Neural progenitor cell (in vitro differentiated cells): Measurements from ENCODE around the gene RRN3. TPM values are rescaled to one million over a fixed set of nuclear protein-coding genes. Genes with fewer than 3 reads are reported as not detected.
"Not testable (repeated sequence)": the region's sequence is repeated elsewhere in the genome, so short reads cannot be mapped to it uniquely, and the experiment has no call there.

Experiments used
- DNase-seq: peaks from one replicate; pipeline ENCODE4 v3.0.0-alpha.2; 2016; ENCODE audit warnings: low spot score
- H2AFZ ChIP-seq: fragments of 200-600 bp; sonication (generic); replicated peaks from 2 replicates; pipeline ENCODE4 v1.6.1; 2016; ENCODE audit warnings: antibody characterized with exemption
- H3F3A ChIP-seq: fragments of 200-600 bp; sonication (generic); 2 replicates; pipeline ENCODE4 v1.6.1; 2016; ENCODE audit warnings: antibody characterized with exemption, low read depth
- H3K27ac ChIP-seq: fragments of 200-600 bp; sonication (generic); 2 replicates; pipeline ENCODE4 v1.5.1; 2016; ENCODE audit warnings: mild to moderate bottlenecking
- H3K27me3 ChIP-seq: fragments of 200-600 bp; sonication (generic); 2 replicates; pipeline ENCODE4 v1.6.1; 2016; ENCODE audit warnings: mild to moderate bottlenecking, moderate library complexity
- H3K36me3 ChIP-seq: fragments of 200-600 bp; sonication (generic); 2 replicates; pipeline ENCODE4 v1.5.1; 2016
- H3K4me1 ChIP-seq: fragments of 200-600 bp; sonication (generic); 2 replicates; pipeline ENCODE4 v1.6.1; 2016; ENCODE audit warnings: mixed run types
- H3K4me2 ChIP-seq: fragments of 200-600 bp; sonication (generic); 2 replicates; pipeline ENCODE4 v1.6.1; 2016
- H3K4me3 ChIP-seq: fragments of 200-600 bp; sonication (generic); 2 replicates; pipeline ENCODE4 v1.5.1; 2016
- H3K79me2 ChIP-seq: fragments of 200-600 bp; sonication (generic); 2 replicates; pipeline ENCODE4 v1.6.1; 2016; ENCODE audit warnings: low read depth
- H3K9ac ChIP-seq: fragments of 200-600 bp; sonication (generic); 2 replicates; pipeline ENCODE4 v1.6.1; 2016
- H3K9me3 ChIP-seq: fragments of 200-600 bp; sonication (generic); 2 replicates; pipeline ENCODE4 v1.5.1; 2016; ENCODE audit warnings: low read depth
- H4K20me1 ChIP-seq: fragments of 200-600 bp; sonication (generic); 2 replicates; pipeline ENCODE4 v1.6.1; 2016; ENCODE audit warnings: low read depth
- H3K27ac Mint-ChIP-seq: 3 replicates; pipeline ENCODE4 v1.8.0; 2021; ENCODE audit warnings: mixed read lengths
- H3K27me3 Mint-ChIP-seq: 2 replicates; pipeline ENCODE4 v1.8.0; 2022; ENCODE audit warnings: low read depth, mild to moderate bottlenecking, inconsistent platforms, moderate library complexity, mixed read lengths; ENCODE audit not compliant: insufficient read depth
- H3K36me3 Mint-ChIP-seq: 3 replicates; pipeline ENCODE4 v1.8.0; 2021; ENCODE audit warnings: mixed read lengths
- H3K4me1 Mint-ChIP-seq: 3 replicates; pipeline ENCODE4 v1.8.0; 2021; ENCODE audit warnings: mixed read lengths
- H3K4me3 Mint-ChIP-seq: 3 replicates; pipeline ENCODE4 v1.8.0; 2021; ENCODE audit warnings: mild to moderate bottlenecking, moderate library complexity, mixed read lengths
- H3K9me3 Mint-ChIP-seq: 3 replicates; pipeline ENCODE4 v1.8.0; 2020; ENCODE audit warnings: mixed read lengths
- CTCF ChIP-seq: fragments of 200-600 bp; sonication (generic); IDR thresholded peaks from 2 replicates; pipeline ENCODE4 v1.5.1; 2017; ENCODE audit warnings: antibody characterized with exemption, mild to moderate bottlenecking
- total RNA-seq: library from RNA; depleted of rRNA; stranded (reverse); fragments of >200 nt; gene quantifications from 2 replicates; pipeline ENCODE4 v1.2.3, GENCODE V29; 2015; ENCODE audit warnings: low replicate concordance

The RRN3 gene
- total RNA-seq, 1 donor from 2014 or later: 39.1 TPM

GRCh38 chr16:15073101-15073500 lies 21.0 kb downstream of the RRN3 start:
- TF ChIP-seq CTCF: no peak
- H3K36me3 ChIP-seq: peaks cover 19% of the 10 kb centered on the region
- H3K4me2 ChIP-seq: no peak overlapping the region
- H3K27ac ChIP-seq: no peak overlapping the region
- H3K9me3 ChIP-seq: no peaks in the 10 kb centered on the region
- no peak overlapping the region for H2AFZ ChIP-seq
- no peak overlapping the region for H3K4me3 Mint-ChIP-seq
- no peaks in the 10 kb centered on the region for H3K4me1 ChIP-seq
- no peaks in the 10 kb centered on the region for H3K9me3 Mint-ChIP-seq
- peaks cover 20% of the 10 kb centered on the region for H3F3A ChIP-seq
- no peak for DNase-seq
- H3K27me3 ChIP-seq: no peaks in the 10 kb centered on the region
- H3K79me2 ChIP-seq: no peaks in the 10 kb centered on the region
- H3K27ac Mint-ChIP-seq: no peak overlapping the region
- no peaks in the 10 kb centered on the region for H3K4me1 Mint-ChIP-seq
- H3K4me3 ChIP-seq: no peak overlapping the region
- H4K20me1 ChIP-seq: peaks cover 7% of the 10 kb centered on the region
- H3K9ac ChIP-seq: no peak overlapping the region
- no peaks in the 10 kb centered on the region for H3K27me3 Mint-ChIP-seq
- H3K36me3 Mint-ChIP-seq: peaks cover 15% of the 10 kb centered on the region

GRCh38 chr16:15071916-15072769 lies 21.9 kb downstream of the RRN3 start:
- H3K4me1 Mint-ChIP-seq, H3K9ac ChIP-seq, DNase-seq, H3K9me3 Mint-ChIP-seq, H3K4me3 Mint-ChIP-seq, H3K27me3 Mint-ChIP-seq, H3K27me3 ChIP-seq, H3K27ac ChIP-seq, H3K27ac Mint-ChIP-seq, H4K20me1 ChIP-seq, H3K4me1 ChIP-seq, H3K9me3 ChIP-seq, H3K4me3 ChIP-seq, H3K4me2 ChIP-seq, H3K79me2 ChIP-seq, H2AFZ ChIP-seq: not testable (repeated sequence)
- Histone ChIP-seq H3F3A (peaks cover 20% of the 10 kb centered on the region), H3K36me3 (peaks cover 19% of the 10 kb centered on the region)
- TF ChIP-seq CTCF: peak; percentile 44
- peaks cover 11% of the 10 kb centered on the region for H3K36me3 Mint-ChIP-seq

DNA sequence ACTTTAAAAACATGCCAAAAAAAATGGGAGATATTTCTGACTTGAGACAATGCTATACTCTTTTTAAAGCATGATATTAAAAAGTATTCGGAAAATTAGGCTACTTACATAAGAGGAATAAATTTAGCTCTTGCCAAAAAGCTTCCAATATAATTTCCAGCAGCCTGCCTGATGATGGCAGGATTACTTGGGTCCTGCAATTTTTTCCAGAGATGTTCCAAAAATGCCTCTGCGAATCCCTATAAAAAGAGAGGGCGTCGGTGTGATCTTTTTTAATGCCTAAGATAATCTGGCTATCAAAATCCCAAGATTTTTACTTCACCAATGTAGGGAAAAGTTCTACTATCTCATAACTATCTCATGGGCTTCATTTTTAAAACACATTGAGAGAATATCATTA lies 23.1 kb downstream of the RRN3 start:
- H3K27me3 ChIP-seq, H4K20me1 ChIP-seq, H3K79me2 ChIP-seq, H3K9me3 Mint-ChIP-seq, H3K4me3 ChIP-seq, H3K27me3 Mint-ChIP-seq, H3K4me1 ChIP-seq, H2AFZ ChIP-seq, H3K4me3 Mint-ChIP-seq, H3K27ac ChIP-seq, H3K9me3 ChIP-seq, H3K36me3 Mint-ChIP-seq, H3K4me2 ChIP-seq, H3K9ac ChIP-seq, DNase-seq, H3K27ac Mint-ChIP-seq, H3K4me1 Mint-ChIP-seq: not testable (repeated sequence)
- Histone ChIP-seq H3F3A (peaks cover 20% of the 10 kb centered on the region), H3K36me3 (peaks cover 19% of the 10 kb centered on the region)

DNA sequence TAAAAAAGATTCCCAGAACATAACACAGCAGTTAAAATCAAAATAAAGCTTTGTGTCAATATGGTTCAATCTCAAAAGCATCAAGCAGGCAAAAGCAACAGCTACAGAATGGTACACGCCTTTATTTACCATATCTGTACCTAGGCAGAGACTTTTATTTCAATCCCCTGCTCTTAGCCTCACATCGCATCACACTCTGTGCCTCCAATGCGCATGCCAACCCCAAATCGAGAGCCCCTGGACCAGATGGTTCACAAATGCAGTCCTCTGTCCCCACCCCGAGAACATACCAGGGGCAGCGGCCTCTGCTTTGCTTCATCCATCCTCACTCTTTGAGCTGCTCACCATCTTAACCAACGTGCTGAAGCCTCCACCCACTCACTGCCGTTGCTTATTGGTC lies 27.4 kb downstream of the RRN3 start:
- H2AFZ ChIP-seq, H3K36me3 ChIP-seq, H3K27me3 Mint-ChIP-seq, H3K4me1 Mint-ChIP-seq, H3K27ac Mint-ChIP-seq, H3K9me3 ChIP-seq, H3K9ac ChIP-seq, H3K79me2 ChIP-seq, H3K4me2 ChIP-seq, DNase-seq, H4K20me1 ChIP-seq, H3K27ac ChIP-seq, H3K4me3 ChIP-seq, H3K9me3 Mint-ChIP-seq, H3K27me3 ChIP-seq, H3K4me3 Mint-ChIP-seq, H3K4me1 ChIP-seq, H3F3A ChIP-seq: not testable (repeated sequence)
- H3K36me3 Mint-ChIP-seq: peaks cover 21% of the 10 kb centered on the region

DNA sequence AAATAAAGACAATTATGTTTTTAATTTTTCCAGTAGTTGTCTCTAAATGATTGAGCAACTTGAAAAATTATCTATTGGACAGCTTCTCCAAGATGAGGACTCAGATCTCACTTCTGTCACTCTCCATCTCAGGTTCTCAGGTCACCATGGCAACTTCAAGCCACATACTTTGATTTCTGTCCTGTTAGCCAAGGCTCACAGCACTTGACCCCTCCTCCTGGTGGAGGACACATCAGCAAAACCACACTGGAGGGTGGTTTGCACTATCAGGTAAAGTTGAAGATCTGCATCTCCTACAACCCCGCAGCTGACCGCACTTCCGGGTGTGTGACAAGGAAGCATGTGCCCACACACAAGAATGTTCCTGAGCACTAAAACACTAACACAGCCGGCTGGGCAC lies 28.1 kb downstream of the RRN3 start:
- peaks cover 26% of the 10 kb centered on the region for H3K36me3 Mint-ChIP-seq

DNA sequence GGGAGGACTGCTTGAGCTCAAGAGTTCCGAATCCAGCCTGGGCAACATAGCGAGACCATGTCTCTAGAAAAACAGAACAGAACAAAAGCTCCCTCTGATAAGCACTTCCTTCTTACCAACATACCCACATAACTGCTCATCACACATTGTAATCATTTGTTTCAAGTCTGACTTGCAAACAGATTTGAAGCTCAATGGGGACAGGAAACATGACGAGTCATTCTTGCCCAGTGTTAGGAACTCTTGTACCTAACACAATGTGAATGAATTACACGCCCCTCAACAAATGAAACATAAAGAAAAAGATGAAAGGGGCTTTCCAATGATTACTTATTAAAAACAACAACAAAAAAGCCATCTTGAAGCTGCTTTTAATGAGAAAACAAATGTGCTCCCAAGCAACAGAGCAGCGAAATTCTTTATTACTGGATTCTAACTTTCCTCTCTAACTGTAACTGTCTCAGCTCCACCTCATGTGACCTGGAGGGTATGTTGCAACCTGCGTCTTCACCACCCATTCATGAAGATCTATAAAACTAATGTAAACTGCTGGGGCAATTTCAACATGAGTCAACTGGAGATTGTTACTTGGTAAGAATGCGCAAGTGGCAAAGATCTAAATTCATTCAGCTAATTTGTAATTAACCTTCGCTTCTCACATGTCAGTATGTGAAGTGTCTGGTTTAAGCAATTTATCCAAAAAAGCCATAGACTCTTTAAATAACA lies 31.8 kb downstream of the RRN3 start:
- not testable (repeated sequence) for H4K20me1 ChIP-seq, H3K4me2 ChIP-seq, H3K79me2 ChIP-seq, H3K4me1 ChIP-seq, H3K4me3 ChIP-seq, DNase-seq, H3K27me3 Mint-ChIP-seq, H3K27ac Mint-ChIP-seq, H3K9ac ChIP-seq, H2AFZ ChIP-seq, H3K27me3 ChIP-seq, H3K9me3 ChIP-seq, H3K36me3 ChIP-seq, H3K4me1 Mint-ChIP-seq, H3K9me3 Mint-ChIP-seq, H3K27ac ChIP-seq, H3K4me3 Mint-ChIP-seq
- peaks cover 30% of the 10 kb centered on the region for H3K36me3 Mint-ChIP-seq
- peaks cover 19% of the 10 kb centered on the region for H3F3A ChIP-seq

More for the DNA sequence above, 28.1 kb downstream of the RRN3 start:
- not testable (repeated sequence) for H3K9me3 ChIP-seq, H3K4me3 ChIP-seq, H3K9ac ChIP-seq, H3K27me3 ChIP-seq, H4K20me1 ChIP-seq, H3K36me3 ChIP-seq, H3K27ac ChIP-seq, H3K4me2 ChIP-seq, H3K27ac Mint-ChIP-seq, H3K9me3 Mint-ChIP-seq, H3K4me1 ChIP-seq, H2AFZ ChIP-seq, H3K4me3 Mint-ChIP-seq, H3F3A ChIP-seq, DNase-seq, H3K4me1 Mint-ChIP-seq, H3K79me2 ChIP-seq, H3K27me3 Mint-ChIP-seq
